Amniotic epithelial cell (primary cell): Measurements from ENCODE around the gene MCU.

ENCODE experiments used
- DNase-seq: peaks from one replicate; pipeline ENCODE4 v3.0.0-alpha.2; 2010; ENCODE audit warnings: low read depth

MCU gene

GRCh38 chr10:72802763-72803505, 111.0 kb downstream of the MCU start:
- DNase-seq = peak; percentile 64

- no peak for DNase-seq
These were observed 116.1 kb downstream of the MCU start for GRCh38 chr10:72808001-72808400.

GRCh38 chr10:72809006-72809405, 117.1 kb downstream of the MCU start:
- DNase-seq = no peak

GRCh38 chr10:72810976-72811375, 119.0 kb downstream of the MCU start:
- DNase-seq = no peak

GRCh38 chr10:72812415-72812752, 120.4 kb downstream of the MCU start:
- no peak for DNase-seq

GRCh38 chr10:72812753-72813430, 120.9 kb downstream of the MCU start:
- DNase-seq = peak; percentile 92

- no peak for DNase-seq
These were observed 122.3 kb downstream of the MCU start for GRCh38 chr10:72814099-72814790.

GRCh38 chr10:72816565-72816964, 124.6 kb downstream of the MCU start:
- DNase-seq = no peak

- no peak for DNase-seq
These were observed 126.1 kb downstream of the MCU start for GRCh38 chr10:72818076-72818475.

- DNase-seq = no peak
These were observed 127.1 kb downstream of the MCU start for GRCh38 chr10:72819053-72819452.

GRCh38 chr10:72821606-72822005, 129.7 kb downstream of the MCU start:
- DNase-seq = peak; percentile 85

- DNase-seq = no peak
These were observed 130.5 kb downstream of the MCU start for GRCh38 chr10:72822342-72822986.

GRCh38 chr10:72825163-72825562, 133.2 kb downstream of the MCU start:
- no peak for DNase-seq

GRCh38 chr10:72826346-72826745, 134.4 kb downstream of the MCU start:
- no peak for DNase-seq

- no peak for DNase-seq
These were observed 136.4 kb downstream of the MCU start for GRCh38 chr10:72828294-72828693.

- DNase-seq = no peak
These were observed 138.7 kb downstream of the MCU start for GRCh38 chr10:72830625-72831024.

- peak; percentile 56 for DNase-seq
These were observed 139.9 kb downstream of the MCU start for GRCh38 chr10:72831696-72832409.

GRCh38 chr10:72832701-72833100, 140.8 kb downstream of the MCU start:
- DNase-seq = peak; percentile 59

- DNase-seq = peak; percentile 74
These were observed 142.4 kb downstream of the MCU start for GRCh38 chr10:72834183-72834825.

GRCh38 chr10:72840319-72840718, 148.4 kb downstream of the MCU start:
- DNase-seq = no peak

GRCh38 chr10:72841487-72841886, 149.5 kb downstream of the MCU start:
- DNase-seq = no peak

- DNase-seq = no peak
These were observed 150.2 kb downstream of the MCU start for GRCh38 chr10:72842164-72842563.
